Vagina (tissue), 2 donors: ENCODE results near the gene ADAMTSL3.

Experiments
- CTCF ChIP-seq, 3 experiments: fragments of 450-650 bp in 2 of 3; fragments of 200-600 bp in 1 of 3; sonication (generic) in 1 of 3; IDR thresholded peaks; one replicate each; pipeline ENCODE4 v1.5.1; 2017 to 2019; ENCODE audit warnings: antibody characterized with exemption in 3 of 3, mild to moderate bottlenecking in 2 of 3, moderate library complexity in 2 of 3
- POLR2AphosphoS5 ChIP-seq, 2 donors: sonication (generic); formaldehyde crosslinking; IDR thresholded peaks; one replicate each; pipeline ENCODE4 v1.9.0; 2017; ENCODE audit warnings: antibody characterized with exemption in 2 of 2, mild to moderate bottlenecking in 2 of 2, low read depth in 1 of 2; ENCODE audit not compliant: insufficient read depth in 1 of 2

- no peak for TF ChIP-seq CTCF (IDR thresholded peaks at IDR 0.05)
- TF ChIP-seq POLR2AphosphoS5 (IDR thresholded peaks at IDR 0.05; ENCODE audit: insufficient read depth in 1 of 2, low read depth in 1 of 2): no peak
Observed at GRCh38 chr15:83655237-83655616, 1.3 kb downstream of the ADAMTSL3 start.
